ENCODE data around the gene TANGO2.

Gene TANGO2

GRCh38 chr22:20028855-20029549 lies 8.1 kb downstream of the TANGO2 start:
- DNase-seq: no peak

GRCh38 chr22:20029550-20030225 lies 8.8 kb downstream of the TANGO2 start:
- no peak for DNase-seq

GRCh38 chr22:20031732-20032406 lies 11.0 kb downstream of the TANGO2 start:
- peak in 1 of 2 donors; percentile 17 for DNase-seq

- DNase-seq: no peak
These were observed 11.6 kb downstream of the TANGO2 start for GRCh38 chr22:20032407-20032991.

GRCh38 chr22:20033045-20033706 lies 12.3 kb downstream of the TANGO2 start:
- no peak for DNase-seq

GRCh38 chr22:20034143-20034542 lies 13.2 kb downstream of the TANGO2 start:
- DNase-seq: no peak

- DNase-seq: no peak
These were observed 14.6 kb downstream of the TANGO2 start for GRCh38 chr22:20035375-20036083.

- no peak for DNase-seq
These were observed 15.2 kb downstream of the TANGO2 start for GRCh38 chr22:20036084-20036482.

GRCh38 chr22:20036535-20037392 lies 15.9 kb downstream of the TANGO2 start:
- no peak for DNase-seq

GRCh38 chr22:20037419-20037818 lies 16.5 kb downstream of the TANGO2 start:
- no peak for DNase-seq

GRCh38 chr22:20038574-20038973 lies 17.7 kb downstream of the TANGO2 start:
- no peak for DNase-seq

- no peak for DNase-seq
These were observed 18.9 kb downstream of the TANGO2 start for GRCh38 chr22:20039683-20040325.

- no peak for DNase-seq
These were observed 19.7 kb downstream of the TANGO2 start for GRCh38 chr22:20040327-20041200.

GRCh38 chr22:20043057-20043996 lies 22.4 kb downstream of the TANGO2 start:
- DNase-seq: no peak

GRCh38 chr22:20043997-20044342 lies 23.1 kb downstream of the TANGO2 start:
- DNase-seq: no peak

GRCh38 chr22:20044495-20045151 lies 23.7 kb downstream of the TANGO2 start:
- DNase-seq: no peak

- DNase-seq: no peak
These were observed 25.8 kb downstream of the TANGO2 start for GRCh38 chr22:20046730-20047129.

GRCh38 chr22:20051927-20052308 lies 31.0 kb downstream of the TANGO2 start:
- DNase-seq: no peak

Data from stimulated activated CD4-positive, alpha-beta T cell treated with anti-CD3 and anti-CD28 coated beads, Interleukin-2, amount 100 ng/mL, for 24 hours (primary cell).